H1 (cell line): ENCODE results near the gene SSU72. TPM values are rescaled to one million over a fixed set of nuclear protein-coding genes. Genes with fewer than 3 reads are reported as not detected.

Experiments
- BACH1 ChIP-seq: IDR thresholded peaks from 2 replicates; pipeline ENCODE4 v1.6.1; 2012; ENCODE audit warnings: low read length, improper control_type of control experiment
- CHD7 ChIP-seq: fragments of 300-600 bp; sonication (generic); IDR thresholded peaks from 2 replicates; pipeline ENCODE4 v1.7.1; 2012; ENCODE audit warnings: low read length, moderate library complexity, mild to moderate bottlenecking, inconsistent platforms; ENCODE audit not compliant: insufficient replicate concordance
- TAF7 ChIP-seq: optimal IDR thresholded peaks from 2 replicates; pipeline ENCODE3; 2011; ENCODE audit warnings: low read depth, mild to moderate bottlenecking, inconsistent platforms, low read length, moderate library complexity, borderline replicate concordance
- polyA plus RNA-seq, 7 experiments: library from polyadenylated mRNA; depleted of rRNA in 3 of 7; stranded (reverse) in 5 of 7; unstranded in 2 of 7; fragments of >200 nt in 5 of 7; fragments of 200-250 nt in 2 of 7; gene quantifications; 1 replicate in 5 of 7; 2 replicates in 1 of 7; 4 replicates in 1 of 7; pipeline versions ENCODE4 v1.2.1 to v1.2.3, GENCODE V29; 2011 to 2013; ENCODE audit warnings: missing spikeins in 2 of 7, mixed read lengths in 2 of 7
- total RNA-seq: library from RNA; stranded (reverse); fragmentation: NEBNext Ultra II Directional; extraction: Animal tissue kit (Norgen Biotek cat#: 25700); gene quantifications from 2 replicates; pipeline ENCODE4 v1.2.1, GENCODE V29; 2021
- TF ChIP-seq, protein P1 (sequence below): IDR thresholded peaks from 2 replicates; pipeline ENCODE4 v1.6.1; 2011; ENCODE audit warnings: low read length, improper control_type of control experiment
- TF ChIP-seq, protein P2 (sequence below): IDR thresholded peaks from 2 replicates; pipeline ENCODE4 v1.6.1; 2011; ENCODE audit warnings: low read depth, mild to moderate bottlenecking, low read length; ENCODE audit not compliant: insufficient read depth

Gene SSU72
- total and polyA plus RNA-seq, 2 of the 8 experiments (the other 6 are each of a cell fraction or from before 2014, with no cell fraction given): 110 to 165 TPM

- TF ChIP-seq, protein P1, sequence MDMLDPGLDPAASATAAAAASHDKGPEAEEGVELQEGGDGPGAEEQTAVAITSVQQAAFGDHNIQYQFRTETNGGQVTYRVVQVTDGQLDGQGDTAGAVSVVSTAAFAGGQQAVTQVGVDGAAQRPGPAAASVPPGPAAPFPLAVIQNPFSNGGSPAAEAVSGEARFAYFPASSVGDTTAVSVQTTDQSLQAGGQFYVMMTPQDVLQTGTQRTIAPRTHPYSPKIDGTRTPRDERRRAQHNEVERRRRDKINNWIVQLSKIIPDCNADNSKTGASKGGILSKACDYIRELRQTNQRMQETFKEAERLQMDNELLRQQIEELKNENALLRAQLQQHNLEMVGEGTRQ: no peak
- TF ChIP-seq BACH1: no peak
- TF ChIP-seq, protein P2, sequence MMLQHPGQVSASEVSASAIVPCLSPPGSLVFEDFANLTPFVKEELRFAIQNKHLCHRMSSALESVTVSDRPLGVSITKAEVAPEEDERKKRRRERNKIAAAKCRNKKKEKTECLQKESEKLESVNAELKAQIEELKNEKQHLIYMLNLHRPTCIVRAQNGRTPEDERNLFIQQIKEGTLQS: no peak
- TF ChIP-seq CHD7: no peak
- no peak for TF ChIP-seq TAF7
- TF ChIP-seq, all 59 proteins: peak for 0
These were observed 46.7 kb upstream of the SSU72 start (continued) for GRCh38 chr1:1621173-1622009.
